CD4-positive, CD25-positive, alpha-beta regulatory T cell (primary cell): Measurements from ENCODE around the gene PPFIA1. TPM values are rescaled to one million over a fixed set of nuclear protein-coding genes. Genes with fewer than 3 reads are reported as not detected.

Experiments used
- ATAC-seq, 2 donors: fragments of 150-1000 bp; cut with Tn5 transposase; one replicate each; pipeline ENCODE4 v1.10.0; 2021; ENCODE audit warnings: low read depth in 2 of 2, moderate number of reproducible peaks in 2 of 2, moderate library complexity in 1 of 2
- DNase-seq, 3 donors: peaks; one replicate each; pipeline versions ENCODE4 v3.0.0 to v3.0.0-alpha.2; 2012 to 2022; ENCODE audit warnings: mixed read lengths in 1 of 3
- H3K27ac ChIP-seq: one replicate; pipeline ENCODE4 v1.7.0; 2013; ENCODE audit warnings: mild to moderate bottlenecking, low read length; ENCODE audit not compliant: insufficient read depth, poor library complexity, severe bottlenecking
- H3K27me3 ChIP-seq: one replicate; pipeline ENCODE4 v1.7.0; 2013; ENCODE audit warnings: low read length; ENCODE audit not compliant: control insufficient read depth, insufficient read depth
- H3K36me3 ChIP-seq: one replicate; pipeline ENCODE4 v1.7.0; 2013; ENCODE audit warnings: mild to moderate bottlenecking, low read length, moderate library complexity; ENCODE audit not compliant: control insufficient read depth, insufficient read depth
- H3K4me1 ChIP-seq: 2 replicates; pipeline ENCODE4 v1.7.0; 2013; ENCODE audit warnings: mild to moderate bottlenecking, low read length; ENCODE audit not compliant: insufficient read depth, control insufficient read depth, poor library complexity, severe bottlenecking
- H3K4me3 ChIP-seq: one replicate; pipeline ENCODE4 v1.7.0; 2013; ENCODE audit warnings: low read depth, mild to moderate bottlenecking, low read length, moderate library complexity
- H3K9me3 ChIP-seq, 2 experiments: 1 replicate in 1 of 2; 2 replicates in 1 of 2; pipeline ENCODE4 v1.7.0; 2013; ENCODE audit warnings: low read length in 2 of 2, mild to moderate bottlenecking in 1 of 2, moderate library complexity in 1 of 2; ENCODE audit not compliant: control insufficient read depth in 2 of 2
- H3K27ac Mint-ChIP-seq, 3 donors: one replicate each; pipeline ENCODE4 v1.8.0; 2020 to 2022; ENCODE audit warnings: mild to moderate bottlenecking in 3 of 3, mixed read lengths in 3 of 3, moderate library complexity in 2 of 3
- H3K27me3 Mint-ChIP-seq: one replicate; pipeline ENCODE4 v1.8.0; 2022; ENCODE audit warnings: mild to moderate bottlenecking, mixed read lengths
- H3K36me3 Mint-ChIP-seq: one replicate; pipeline ENCODE4 v1.8.0; 2020; ENCODE audit warnings: mixed read lengths
- H3K4me1 Mint-ChIP-seq, 4 donors: one replicate each; pipeline ENCODE4 v1.8.0; 2020 to 2022; ENCODE audit warnings: mixed read lengths in 4 of 4, mild to moderate bottlenecking in 1 of 4
- H3K4me3 Mint-ChIP-seq, 4 donors: one replicate each; pipeline ENCODE4 v1.8.0; 2020 to 2022; ENCODE audit warnings: mild to moderate bottlenecking in 4 of 4, mixed read lengths in 4 of 4, moderate library complexity in 3 of 4
- H3K9me3 Mint-ChIP-seq, 7 donors: one replicate each; pipeline ENCODE4 v1.8.0; 2020 to 2022; ENCODE audit warnings: mixed read lengths in 7 of 7, mild to moderate bottlenecking in 3 of 7, moderate library complexity in 2 of 7
- polyA plus RNA-seq, 4 donors: library from polyadenylated mRNA; unstranded; fragments of 300-500 nt; fragmentation: Illumina TruSeq; gene quantifications; one replicate each; pipeline ENCODE4 v1.2.3, GENCODE V29; 2021
- total RNA-seq: library from RNA; stranded (reverse); gene quantifications from one replicate; pipeline ENCODE4 v1.2.3, GENCODE V29; 2022

The PPFIA1 gene
- total and polyA plus RNA-seq, 5 donors from 2014 or later = 7.9 to 62.6 (median 11.3) TPM

DNA sequence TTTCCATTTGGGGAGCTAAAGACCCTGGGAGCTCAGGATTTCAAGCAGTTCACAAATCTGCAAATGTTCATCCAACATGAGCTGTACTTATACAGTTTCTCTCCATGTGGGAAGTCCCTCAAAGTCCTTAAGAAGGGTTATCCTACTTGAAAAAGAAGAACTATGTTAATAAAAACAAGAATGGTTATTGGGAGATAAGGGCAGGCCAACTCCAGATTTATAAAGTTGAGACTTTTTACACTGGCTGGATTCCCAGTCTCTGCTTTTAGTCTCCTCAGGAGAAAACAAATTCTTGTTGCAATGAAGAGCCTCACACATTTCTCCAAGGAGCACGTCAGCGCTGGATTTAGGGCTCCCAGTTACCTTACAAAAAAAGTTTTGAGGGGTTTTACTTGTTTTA lies 93.7 kb downstream of the PPFIA1 start:
- H3K9me3 Mint-ChIP-seq = peaks cover 0 to 2% (median 0%) of the 10 kb centered on the region in 7 donors
- no peak for ATAC-seq
- Histone ChIP-seq H3K4me1 (peaks cover 29% of the 10 kb centered on the region), H3K27me3 (no peaks in the 10 kb centered on the region), H3K9me3 (no peaks in the 10 kb centered on the region), H3K4me3 (no peak overlapping the region), H3K36me3 (peaks cover 45% of the 10 kb centered on the region), H3K27ac (no peak overlapping the region)
- H3K36me3 Mint-ChIP-seq = peaks cover 45% of the 10 kb centered on the region
- no peak for DNase-seq
- no peak overlapping the region for H3K4me3 Mint-ChIP-seq
- H3K27ac Mint-ChIP-seq = no peak overlapping the region
- peaks cover 21 to 30% (median 26%) of the 10 kb centered on the region in 4 donors for H3K4me1 Mint-ChIP-seq
- no peaks in the 10 kb centered on the region for H3K27me3 Mint-ChIP-seq

DNA sequence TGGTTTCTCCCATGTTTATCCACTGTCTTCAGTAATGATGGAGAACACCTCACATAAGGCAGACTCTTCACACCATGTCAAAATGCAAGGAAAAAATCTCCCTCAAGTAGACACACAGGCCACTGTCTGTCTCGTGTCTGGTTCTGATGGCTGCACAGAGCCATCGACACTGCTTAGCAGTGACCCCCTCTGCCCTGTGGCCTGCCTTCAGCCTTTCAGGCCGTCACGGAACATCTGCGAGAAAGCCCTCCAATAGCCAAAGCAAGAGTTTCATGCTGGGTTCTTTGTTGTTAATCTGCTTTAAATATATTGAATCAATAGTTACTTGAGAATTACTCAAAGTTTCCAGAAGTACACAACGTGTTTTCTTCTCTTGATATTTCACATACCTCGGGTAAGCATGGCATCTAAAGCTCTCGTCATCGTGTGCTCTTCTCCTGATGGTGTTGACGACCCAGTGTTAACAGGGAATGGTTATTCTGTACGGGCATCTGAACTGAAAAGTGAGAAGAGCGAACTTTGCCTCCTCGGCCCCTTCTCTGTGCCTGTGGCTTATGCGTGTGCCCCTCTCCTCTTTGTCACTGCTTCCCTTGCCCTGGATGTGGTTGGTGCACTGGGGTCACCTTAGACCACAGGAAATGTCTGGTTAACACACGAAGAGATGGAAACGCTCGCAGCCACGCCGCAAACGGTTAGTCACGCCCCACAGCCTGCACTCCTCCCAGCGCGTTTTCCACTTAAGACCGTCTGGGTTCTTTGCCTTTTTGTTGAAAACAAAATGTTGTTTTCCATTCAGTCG lies 94.5 kb downstream of the PPFIA1 start:
- ATAC-seq = peak; percentile 74 to 82
- peak overlapping the region; percentile 28 to 85 (median 68) for H3K4me3 Mint-ChIP-seq
- H3K36me3 Mint-ChIP-seq = peaks cover 44% of the 10 kb centered on the region

DNA sequence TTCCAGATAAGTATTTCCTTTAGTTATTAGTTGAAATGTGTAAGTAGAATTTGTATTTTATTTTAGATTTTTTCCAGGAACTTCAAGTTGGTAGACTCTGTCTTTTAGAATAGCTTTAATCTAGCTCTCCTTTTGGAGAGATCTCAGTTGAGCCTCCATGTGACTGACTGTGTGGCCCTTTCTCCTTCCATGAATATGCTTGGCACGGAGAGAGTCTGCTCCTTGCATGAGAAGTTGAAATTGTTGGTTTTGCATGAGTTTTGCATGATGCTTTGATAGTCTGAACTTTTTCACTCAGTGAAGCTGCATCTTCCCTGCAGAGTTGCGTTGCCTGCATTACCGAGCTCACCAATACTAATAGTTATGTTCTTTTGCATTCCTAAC lies 95.0 kb downstream of the PPFIA1 start:
- ATAC-seq (no peak), DNase-seq (no peak)
- Histone ChIP-seq H3K4me1 (peaks cover 29% of the 10 kb centered on the region), H3K9me3 (no peaks in the 10 kb centered on the region), H3K4me3 (peak overlapping the region; percentile 49), H3K27me3 (no peaks in the 10 kb centered on the region), H3K27ac (no peak overlapping the region), H3K36me3 (peaks cover 32% of the 10 kb centered on the region)
- peaks cover 0 to 2% (median 0%) of the 10 kb centered on the region in 7 donors for H3K9me3 Mint-ChIP-seq
- H3K36me3 Mint-ChIP-seq = peaks cover 48% of the 10 kb centered on the region
- H3K4me1 Mint-ChIP-seq = peaks cover 21 to 33% (median 26%) of the 10 kb centered on the region in 4 donors
- no peaks in the 10 kb centered on the region for H3K27me3 Mint-ChIP-seq
- H3K4me3 Mint-ChIP-seq = peak overlapping the region in 3 of 4 donors; percentile 56 to 85 (median 81)
- peak overlapping the region in 2 of 3 donors; percentile 34 to 57 for H3K27ac Mint-ChIP-seq

More for the DNA sequence above, 94.5 kb downstream of the PPFIA1 start:
- Mint-ChIP-seq H3K27ac (peak overlapping the region in 2 of 3 donors; percentile 57 to 80), H3K4me1 (peaks cover 21 to 31% (median 26%) of the 10 kb centered on the region in 4 donors), H3K9me3 (peaks cover 0 to 2% (median 0%) of the 10 kb centered on the region in 7 donors), H3K27me3 (no peaks in the 10 kb centered on the region)
- H3K27me3 ChIP-seq = no peaks in the 10 kb centered on the region
- H3K4me1 ChIP-seq = peaks cover 29% of the 10 kb centered on the region
- peak overlapping the region; percentile 49 for H3K4me3 ChIP-seq
- DNase-seq = peak in 2 of 3 donors; percentile 31 to 75
- H3K9me3 ChIP-seq = no peaks in the 10 kb centered on the region
- H3K27ac ChIP-seq = no peak overlapping the region
- peaks cover 38% of the 10 kb centered on the region for H3K36me3 ChIP-seq

DNA sequence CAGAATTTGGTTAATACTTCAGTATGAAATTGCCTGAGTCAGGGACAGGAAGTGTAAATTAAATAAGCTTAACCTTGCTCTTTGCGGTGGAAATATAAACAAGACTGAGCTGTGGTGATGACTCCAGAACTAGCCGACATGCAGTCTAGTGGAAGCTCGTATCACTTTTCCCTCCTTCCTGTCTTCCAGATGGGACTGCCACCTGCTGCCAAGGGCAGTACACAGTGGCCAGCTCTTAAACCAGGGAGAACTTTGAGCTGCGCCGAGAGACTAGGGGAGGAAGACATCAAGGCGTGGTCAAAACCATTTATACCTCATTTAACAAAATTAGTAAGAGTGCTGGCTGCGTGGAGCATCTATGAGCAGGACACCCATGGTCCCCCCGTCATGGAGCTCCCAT lies 96.6 kb downstream of the PPFIA1 start:
- ATAC-seq (no peak), DNase-seq (no peak)
- Histone ChIP-seq H3K27ac (no peak overlapping the region), H3K4me1 (peaks cover 29% of the 10 kb centered on the region), H3K4me3 (no peak overlapping the region), H3K36me3 (peaks cover 30% of the 10 kb centered on the region), H3K9me3 (no peaks in the 10 kb centered on the region), H3K27me3 (no peaks in the 10 kb centered on the region)
- H3K27me3 Mint-ChIP-seq = no peaks in the 10 kb centered on the region
- H3K4me3 Mint-ChIP-seq = peak overlapping the region in 1 of 4 donors; percentile 39
- peaks cover 21 to 37% (median 32%) of the 10 kb centered on the region in 4 donors for H3K4me1 Mint-ChIP-seq
- peaks cover 45% of the 10 kb centered on the region for H3K36me3 Mint-ChIP-seq
- no peak overlapping the region for H3K27ac Mint-ChIP-seq
- peaks cover 2 to 5% (median 2%) of the 10 kb centered on the region in 7 donors for H3K9me3 Mint-ChIP-seq

DNA sequence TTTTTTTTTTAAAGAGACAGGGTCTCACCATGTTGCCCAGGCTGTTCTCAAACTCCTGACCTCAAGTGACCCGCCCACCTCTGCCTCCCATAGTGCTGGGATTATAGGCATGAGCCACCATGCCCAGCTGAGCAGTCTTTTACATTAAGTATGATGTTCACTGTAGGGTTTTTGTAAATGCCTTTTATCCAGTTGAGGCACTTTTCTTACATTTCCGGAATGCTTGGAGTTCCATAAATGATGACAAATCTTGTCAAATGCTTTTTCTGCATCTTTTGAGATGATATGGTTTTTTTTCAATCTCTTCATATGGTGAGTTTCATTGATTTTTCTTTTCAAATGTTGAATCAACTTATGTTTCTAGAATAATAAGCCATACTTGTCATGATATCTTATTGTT lies 98.5 kb downstream of the PPFIA1 start:
- no peaks in the 10 kb centered on the region for H3K27me3 Mint-ChIP-seq
- H3K4me3 ChIP-seq = no peak overlapping the region
- H3K9me3 Mint-ChIP-seq = peaks cover 2 to 5% (median 2%) of the 10 kb centered on the region in 7 donors
- no peaks in the 10 kb centered on the region for H3K9me3 ChIP-seq
- DNase-seq (no peak), ATAC-seq (no peak)
- H3K36me3 ChIP-seq = peaks cover 35% of the 10 kb centered on the region
- H3K27ac ChIP-seq = no peak overlapping the region
- no peak overlapping the region for H3K4me3 Mint-ChIP-seq
- H3K4me1 Mint-ChIP-seq = peaks cover 21 to 37% (median 33%) of the 10 kb centered on the region in 4 donors
- H3K36me3 Mint-ChIP-seq = peaks cover 49% of the 10 kb centered on the region
- no peaks in the 10 kb centered on the region for H3K27me3 ChIP-seq
- peaks cover 29% of the 10 kb centered on the region for H3K4me1 ChIP-seq
- H3K27ac Mint-ChIP-seq = no peak overlapping the region

DNA sequence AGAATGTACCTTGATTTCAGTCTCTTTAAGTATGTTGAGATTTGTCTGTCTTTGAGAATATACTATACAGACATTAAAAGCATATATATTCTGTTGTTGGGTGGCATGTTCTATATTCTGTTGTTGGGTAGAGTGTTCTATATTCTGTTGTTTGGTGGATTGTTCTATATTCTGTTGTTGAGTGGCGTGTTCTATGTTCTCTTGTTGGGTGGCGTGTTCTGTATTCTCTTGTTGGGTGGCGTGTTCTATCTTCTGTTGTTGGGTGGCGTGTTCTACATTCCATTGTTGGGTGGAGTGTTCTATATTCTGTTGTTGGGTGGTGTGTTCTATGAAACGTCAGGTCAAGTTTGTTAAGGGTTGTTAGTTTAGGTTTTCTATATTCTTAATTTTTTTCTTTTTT lies 100.8 kb downstream of the PPFIA1 start:
- Histone ChIP-seq H3K9me3 (no peaks in the 10 kb centered on the region), H3K36me3 (peaks cover 56% of the 10 kb centered on the region), H3K27ac (no peak overlapping the region), H3K4me1 (peaks cover 10% of the 10 kb centered on the region), H3K27me3 (no peaks in the 10 kb centered on the region), H3K4me3 (no peak overlapping the region)
- DNase-seq (no peak), ATAC-seq (no peak)
- Mint-ChIP-seq H3K9me3 (peaks cover 0 to 5% (median 2%) of the 10 kb centered on the region in 7 donors), H3K27ac (no peak overlapping the region), H3K4me3 (no peak overlapping the region), H3K36me3 (peaks cover 39% of the 10 kb centered on the region), H3K4me1 (peaks cover 3 to 17% (median 16%) of the 10 kb centered on the region in 4 donors), H3K27me3 (no peaks in the 10 kb centered on the region)

DNA sequence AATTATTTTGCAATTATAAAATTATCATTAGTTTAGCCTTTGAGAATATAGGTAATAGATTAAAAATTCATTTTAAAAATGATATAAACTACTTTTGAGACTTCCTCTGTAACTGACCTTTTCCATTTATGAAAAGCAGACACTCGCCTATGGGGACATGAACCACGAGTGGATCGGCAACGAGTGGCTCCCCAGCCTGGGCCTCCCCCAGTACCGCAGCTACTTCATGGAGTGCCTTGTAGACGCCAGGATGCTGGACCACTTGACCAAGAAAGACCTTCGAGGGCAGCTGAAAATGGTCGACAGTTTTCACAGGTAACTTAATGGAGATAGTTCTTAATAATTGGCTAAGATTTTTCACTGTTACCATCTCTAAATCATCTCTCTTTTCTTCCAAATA lies 101.6 kb downstream of the PPFIA1 start:
- H3K36me3 Mint-ChIP-seq = peaks cover 40% of the 10 kb centered on the region
- Histone ChIP-seq H3K9me3 (no peaks in the 10 kb centered on the region), H3K27ac (no peak overlapping the region), H3K4me3 (no peak overlapping the region), H3K27me3 (no peaks in the 10 kb centered on the region), H3K36me3 (peaks cover 62% of the 10 kb centered on the region), H3K4me1 (peaks cover 2% of the 10 kb centered on the region)
- no peak overlapping the region for H3K27ac Mint-ChIP-seq
- H3K27me3 Mint-ChIP-seq = no peaks in the 10 kb centered on the region
- peaks cover 0 to 5% (median 2%) of the 10 kb centered on the region in 7 donors for H3K9me3 Mint-ChIP-seq
- DNase-seq (no peak), ATAC-seq (no peak)
- no peak overlapping the region for H3K4me3 Mint-ChIP-seq
- H3K4me1 Mint-ChIP-seq = peaks cover 0 to 12% (median 11%) of the 10 kb centered on the region in 4 donors
